ENCODE measurements around the gene CLDN14. TPM values are rescaled to one million over a fixed set of nuclear protein-coding genes. Genes with fewer than 3 reads are reported as not detected.

Gene CLDN14
- total RNA-seq, 1 donor from 2014 or later = not detected

DNA sequence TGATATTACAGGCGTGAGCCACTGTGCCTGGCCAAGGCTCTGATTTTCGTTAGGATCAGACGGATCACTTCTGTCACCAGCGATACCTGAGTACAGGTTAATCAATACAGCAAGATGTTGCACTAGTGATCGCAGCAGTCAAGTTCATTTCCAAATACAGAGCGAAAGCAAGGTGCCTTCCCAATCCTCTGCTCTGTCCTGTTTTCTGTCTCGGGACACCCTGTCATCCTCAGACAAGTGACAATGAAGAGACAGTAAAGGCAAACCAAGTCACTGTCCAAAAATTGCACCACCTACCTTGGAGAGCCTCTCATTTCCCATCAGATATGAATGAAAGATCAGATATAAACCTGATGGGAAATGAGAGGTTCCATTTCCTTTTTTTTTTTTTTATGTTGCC lies 5.6 kb upstream of the CLDN14 start:
- Histone ChIP-seq H3K79me2 (ENCODE audit: low read depth) (no peaks in the 10 kb centered on the region), H3K4me2 (no peak overlapping the region), H4K20me1 (ENCODE audit: low read depth) (no peaks in the 10 kb centered on the region), H3K4me1 (no peaks in the 10 kb centered on the region), H3K27me3 (no peaks in the 10 kb centered on the region), H3K36me3 (no peaks in the 10 kb centered on the region), H3F3A (ENCODE audit: low read depth) (no peaks in the 10 kb centered on the region), H2AFZ (replicated peaks) (no peak overlapping the region), H3K27ac (no peak overlapping the region), H3K9ac (no peak overlapping the region), H3K9me3 (ENCODE audit: low read depth) (no peaks in the 10 kb centered on the region), H3K4me3 (no peak overlapping the region)
- Mint-ChIP-seq H3K4me1 (no peaks in the 10 kb centered on the region), H3K27ac (no peak overlapping the region), H3K4me3 (no peak overlapping the region), H3K27me3 (ENCODE audit: insufficient read depth, low read depth) (peaks cover 14% of the 10 kb centered on the region), H3K36me3 (no peaks in the 10 kb centered on the region), H3K9me3 (no peaks in the 10 kb centered on the region)
- no peak for DNase-seq (ENCODE audit: low spot score)
- TF ChIP-seq EZH2 (IDR thresholded peaks at IDR 0.05) (no peak), EZH2phosphoT487 (IDR thresholded peaks at IDR 0.05) (no peak)
- TF ChIP-seq, protein P1, sequence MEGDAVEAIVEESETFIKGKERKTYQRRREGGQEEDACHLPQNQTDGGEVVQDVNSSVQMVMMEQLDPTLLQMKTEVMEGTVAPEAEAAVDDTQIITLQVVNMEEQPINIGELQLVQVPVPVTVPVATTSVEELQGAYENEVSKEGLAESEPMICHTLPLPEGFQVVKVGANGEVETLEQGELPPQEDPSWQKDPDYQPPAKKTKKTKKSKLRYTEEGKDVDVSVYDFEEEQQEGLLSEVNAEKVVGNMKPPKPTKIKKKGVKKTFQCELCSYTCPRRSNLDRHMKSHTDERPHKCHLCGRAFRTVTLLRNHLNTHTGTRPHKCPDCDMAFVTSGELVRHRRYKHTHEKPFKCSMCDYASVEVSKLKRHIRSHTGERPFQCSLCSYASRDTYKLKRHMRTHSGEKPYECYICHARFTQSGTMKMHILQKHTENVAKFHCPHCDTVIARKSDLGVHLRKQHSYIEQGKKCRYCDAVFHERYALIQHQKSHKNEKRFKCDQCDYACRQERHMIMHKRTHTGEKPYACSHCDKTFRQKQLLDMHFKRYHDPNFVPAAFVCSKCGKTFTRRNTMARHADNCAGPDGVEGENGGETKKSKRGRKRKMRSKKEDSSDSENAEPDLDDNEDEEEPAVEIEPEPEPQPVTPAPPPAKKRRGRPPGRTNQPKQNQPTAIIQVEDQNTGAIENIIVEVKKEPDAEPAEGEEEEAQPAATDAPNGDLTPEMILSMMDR (IDR thresholded peaks at IDR 0.05) = no peak

DNA sequence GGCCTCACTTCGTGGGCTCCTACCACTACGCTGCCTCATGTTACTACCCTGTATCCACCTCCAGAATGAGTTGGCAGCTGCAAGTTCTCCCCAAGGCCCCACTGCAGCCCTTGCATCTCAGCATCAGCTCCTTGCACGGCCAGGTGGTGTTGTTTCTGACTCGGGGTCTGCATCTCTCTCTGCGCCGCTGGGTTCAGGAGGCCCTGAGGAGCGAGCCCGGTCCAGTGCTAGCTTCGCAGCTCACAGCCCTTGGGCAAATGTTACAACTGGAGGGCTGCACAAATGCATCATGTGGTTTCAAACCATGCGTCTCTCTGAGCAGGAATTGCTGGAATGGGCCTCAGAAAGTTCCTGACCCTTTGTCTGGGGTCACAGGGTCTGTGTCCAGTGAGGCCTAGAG lies 3.2 kb upstream of the CLDN14 start:
- H3F3A ChIP-seq (ENCODE audit: low read depth) = no peaks in the 10 kb centered on the region
- TF ChIP-seq EZH2 (IDR thresholded peaks at IDR 0.05) = no peak
- no peak for TF ChIP-seq EZH2phosphoT487 (IDR thresholded peaks at IDR 0.05)
- TF ChIP-seq, protein P1 (IDR thresholded peaks at IDR 0.05) = no peak
- no peaks in the 10 kb centered on the region for H3K4me1 ChIP-seq
- H4K20me1 ChIP-seq (ENCODE audit: low read depth) = no peaks in the 10 kb centered on the region
- no peak overlapping the region for H2AFZ ChIP-seq (replicated peaks)
- no peak overlapping the region for H3K4me3 ChIP-seq
- H3K4me1 Mint-ChIP-seq = peaks cover 5% of the 10 kb centered on the region
- H3K4me2 ChIP-seq = no peak overlapping the region
- no peaks in the 10 kb centered on the region for H3K36me3 ChIP-seq
- no peak overlapping the region for H3K27ac ChIP-seq
- no peak overlapping the region for H3K27ac Mint-ChIP-seq
- H3K9me3 ChIP-seq (ENCODE audit: low read depth) = no peaks in the 10 kb centered on the region
- no peak for DNase-seq (ENCODE audit: low spot score)
- no peaks in the 10 kb centered on the region for H3K36me3 Mint-ChIP-seq
- H3K9ac ChIP-seq = no peak overlapping the region
- no peaks in the 10 kb centered on the region for H3K79me2 ChIP-seq (ENCODE audit: low read depth)
- H3K9me3 Mint-ChIP-seq = no peaks in the 10 kb centered on the region
- H3K27me3 ChIP-seq = no peaks in the 10 kb centered on the region
- H3K27me3 Mint-ChIP-seq (ENCODE audit: insufficient read depth, low read depth) = peaks cover 14% of the 10 kb centered on the region
- H3K4me3 Mint-ChIP-seq = peak overlapping the region; percentile 21

DNA sequence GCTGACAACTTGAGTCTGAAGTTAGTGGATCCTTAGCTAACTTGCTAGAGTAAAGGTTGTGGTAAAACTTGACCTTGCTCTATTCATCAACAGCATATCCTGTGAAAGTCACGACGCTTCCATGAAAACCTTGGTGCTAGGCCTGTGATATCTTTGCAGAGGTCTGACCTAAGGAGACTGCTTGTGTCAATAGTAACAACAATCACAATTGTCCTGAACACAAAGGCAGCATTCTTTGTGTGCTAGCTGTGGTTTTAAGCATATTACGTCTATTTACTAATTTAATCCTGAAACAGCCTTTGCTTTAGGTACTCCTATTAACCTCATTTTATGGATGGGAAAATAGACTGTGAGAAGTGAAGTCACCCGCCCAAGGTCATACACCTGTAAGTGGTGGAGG lies 2.8 kb upstream of the CLDN14 start:
- Histone ChIP-seq H3K4me1 (no peaks in the 10 kb centered on the region), H3K27me3 (no peaks in the 10 kb centered on the region), H3K9ac (no peak overlapping the region), H3K36me3 (no peaks in the 10 kb centered on the region), H3K9me3 (ENCODE audit: low read depth) (no peaks in the 10 kb centered on the region), H4K20me1 (ENCODE audit: low read depth) (no peaks in the 10 kb centered on the region), H3K4me2 (no peak overlapping the region), H3K4me3 (no peak overlapping the region), H3K79me2 (ENCODE audit: low read depth) (no peaks in the 10 kb centered on the region), H3K27ac (no peak overlapping the region), H2AFZ (replicated peaks) (no peak overlapping the region), H3F3A (ENCODE audit: low read depth) (no peaks in the 10 kb centered on the region)
- no peak for TF ChIP-seq EZH2phosphoT487 (IDR thresholded peaks at IDR 0.05)
- TF ChIP-seq EZH2 (IDR thresholded peaks at IDR 0.05) = no peak
- TF ChIP-seq, protein P1 (IDR thresholded peaks at IDR 0.05) = no peak
- no peak for DNase-seq (ENCODE audit: low spot score)
- Mint-ChIP-seq H3K4me1 (peaks cover 5% of the 10 kb centered on the region), H3K27ac (no peak overlapping the region), H3K9me3 (no peaks in the 10 kb centered on the region), H3K36me3 (no peaks in the 10 kb centered on the region), H3K4me3 (no peak overlapping the region), H3K27me3 (ENCODE audit: insufficient read depth, low read depth) (peaks cover 14% of the 10 kb centered on the region)

All from neural progenitor cell (in vitro differentiated cells).